CD4-positive, alpha-beta T cell treated with Interleukin-21 for 1 hour (primary cell): ENCODE results near the gene IL12RB2.
"Not testable (repeated sequence)": the region's sequence is repeated elsewhere in the genome, so short reads cannot be mapped to it uniquely, and the experiment has no call there.

Source experiments
- DNase-seq: peaks from one replicate; pipeline ENCODE4 v3.0.0-alpha.2; 2020

IL12RB2 gene

GRCh38 chr1:67401443-67401842, 93.8 kb downstream of the IL12RB2 start:
- no peak for DNase-seq

DNA sequence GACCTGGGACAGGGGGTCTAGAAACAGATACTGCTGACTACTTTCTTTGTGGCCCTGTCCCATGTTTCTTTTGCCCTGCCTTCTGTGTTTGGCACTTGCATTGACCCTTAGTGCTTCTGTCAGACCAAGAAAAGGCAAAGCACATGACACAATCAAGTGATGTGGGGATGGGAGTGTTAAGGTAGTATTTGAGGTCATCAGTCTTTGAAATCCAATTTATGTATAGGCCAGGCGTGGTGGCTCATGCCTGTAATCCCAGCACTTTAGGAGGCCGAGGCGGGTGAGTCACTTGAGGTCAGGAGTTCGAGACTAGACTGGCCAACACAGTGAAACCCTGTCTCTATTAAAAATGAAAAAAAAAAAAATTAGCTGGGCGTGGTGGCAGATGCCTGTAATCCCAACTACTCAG, 96.5 kb downstream of the IL12RB2 start:
- DNase-seq: no peak

- DNase-seq: no peak
Observed at GRCh38 chr1:67405473-67406245, 98.0 kb downstream of the IL12RB2 start.

- DNase-seq: no peak
Observed at GRCh38 chr1:67407498-67407897, 99.8 kb downstream of the IL12RB2 start.

GRCh38 chr1:67408148-67408547, 100.5 kb downstream of the IL12RB2 start:
- no peak for DNase-seq

DNA sequence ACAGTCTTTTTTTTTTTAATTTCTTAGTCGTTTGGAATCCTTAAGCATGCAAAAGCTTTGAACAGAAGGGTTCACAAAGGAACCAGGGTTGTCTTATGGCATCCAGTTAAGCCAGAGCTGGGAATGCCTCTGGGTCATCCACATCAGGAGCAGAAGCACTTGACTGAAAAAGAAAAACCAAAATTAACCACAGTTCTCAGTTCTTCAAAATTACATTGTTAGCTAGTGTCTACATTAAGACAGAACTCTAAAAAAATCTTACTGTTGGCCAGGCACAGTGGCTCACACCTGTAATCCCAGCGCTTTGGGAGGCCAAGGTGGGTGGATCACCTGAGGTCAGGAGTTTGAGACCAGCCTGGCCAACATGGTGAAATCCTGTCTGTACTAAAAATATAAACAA, 105.4 kb downstream of the IL12RB2 start:
- not testable (repeated sequence) for DNase-seq

DNA sequence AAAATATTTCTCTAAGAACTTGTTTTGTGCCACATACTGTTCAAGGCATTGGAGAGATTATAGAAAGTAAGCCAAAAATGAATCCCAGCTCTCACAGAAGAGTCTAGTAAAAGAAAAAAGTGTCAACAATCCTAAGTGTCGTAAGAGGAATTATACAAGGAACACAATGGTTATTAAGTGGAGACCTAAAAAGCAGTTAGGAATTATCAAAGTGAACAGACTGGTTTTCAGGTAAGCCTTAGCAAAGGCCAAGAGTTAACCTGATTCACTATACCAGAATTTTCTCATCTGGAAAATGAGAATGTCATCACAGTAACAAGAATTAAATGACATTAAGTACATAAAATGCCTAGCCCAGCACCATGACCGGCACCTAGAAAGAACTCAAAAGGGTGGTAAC, 106.9 kb downstream of the IL12RB2 start:
- DNase-seq: no peak

GRCh38 chr1:67415041-67415440, 107.4 kb downstream of the IL12RB2 start:
- DNase-seq: no peak

- not testable (repeated sequence) for DNase-seq
Observed at GRCh38 chr1:67417733-67418132, 110.1 kb downstream of the IL12RB2 start.

DNA sequence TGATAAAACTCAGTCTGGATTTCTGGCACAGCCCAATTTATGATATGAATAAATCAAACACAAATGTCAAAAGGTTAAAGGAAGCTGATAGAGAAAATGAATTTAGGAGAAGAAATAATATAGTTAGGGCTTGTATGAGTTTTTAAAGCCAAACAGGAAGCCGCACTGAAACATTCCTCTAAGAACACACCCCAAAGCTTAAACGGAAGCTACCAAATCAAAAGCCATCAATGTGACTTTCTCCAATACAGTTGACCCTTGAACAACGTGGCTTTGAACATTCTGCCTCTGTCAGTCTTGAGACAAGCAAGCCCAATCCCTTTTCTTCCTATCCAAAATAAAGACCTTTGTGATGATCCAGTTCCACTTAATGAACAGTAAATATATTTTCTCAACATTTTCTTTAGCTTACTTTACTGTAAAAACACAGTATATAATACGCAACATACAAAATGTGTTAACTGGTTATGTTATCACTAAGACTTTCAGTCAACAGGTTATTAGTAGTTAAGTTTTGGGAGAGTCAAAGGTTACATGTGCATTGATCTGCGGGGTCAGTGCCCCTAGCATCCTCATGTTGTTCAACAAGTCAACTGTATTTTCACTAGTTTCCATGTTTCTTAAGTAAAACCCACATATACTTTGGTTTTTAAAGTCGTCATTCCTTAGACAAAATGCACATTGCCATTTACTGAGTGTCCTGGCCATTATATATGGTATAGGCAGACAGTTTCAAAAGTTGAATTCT, 111.3 kb downstream of the IL12RB2 start:
- no peak for DNase-seq

GRCh38 chr1:67420835-67421492, 113.3 kb downstream of the IL12RB2 start:
- DNase-seq: no peak

DNA sequence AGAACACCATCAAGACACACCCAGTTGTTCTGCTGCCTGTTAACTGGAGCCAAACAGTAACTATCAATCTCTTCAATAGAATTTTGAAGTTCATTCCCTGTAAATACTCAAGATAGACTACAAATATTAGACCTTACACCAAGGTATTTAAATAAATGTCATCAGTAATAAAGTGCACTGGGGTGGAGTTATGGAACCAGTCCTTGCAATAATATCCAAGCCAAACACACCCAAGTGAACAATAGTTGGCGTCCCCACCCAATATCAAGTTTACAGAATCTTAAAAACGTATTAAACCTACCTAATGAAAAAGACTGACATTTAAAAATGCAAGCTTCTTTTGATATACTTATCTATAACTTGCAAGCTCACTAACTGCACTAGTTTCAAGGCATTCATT, 119.8 kb downstream of the IL12RB2 start:
- no peak for DNase-seq

GRCh38 chr1:67427947-67428346, 120.3 kb downstream of the IL12RB2 start:
- DNase-seq: no peak

DNA sequence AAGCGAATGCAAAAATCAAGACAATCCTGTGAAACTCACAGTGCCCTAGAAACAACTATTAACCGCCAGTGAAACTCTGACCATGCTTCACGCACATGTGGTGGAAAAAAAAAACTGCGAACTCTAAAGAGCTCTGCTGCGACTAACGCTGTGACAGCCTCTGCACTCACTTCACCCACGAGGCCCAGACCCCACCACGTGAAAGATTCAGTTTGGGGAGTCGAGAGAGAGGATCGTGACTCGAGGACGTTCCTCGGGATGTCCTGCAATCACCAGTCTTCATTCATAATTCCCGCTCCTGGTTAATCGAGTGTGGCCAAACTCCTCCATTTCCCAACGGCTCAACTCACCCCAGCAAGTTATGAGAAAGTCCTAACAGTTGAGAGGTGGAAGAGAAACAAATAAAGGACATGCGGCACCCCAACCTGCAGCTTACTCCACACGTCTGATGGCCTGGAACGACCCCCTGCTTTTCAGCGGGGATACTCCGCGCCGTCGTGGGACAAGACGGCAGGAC, 121.4 kb downstream of the IL12RB2 start:
- DNase-seq: peak; percentile 44

DNA sequence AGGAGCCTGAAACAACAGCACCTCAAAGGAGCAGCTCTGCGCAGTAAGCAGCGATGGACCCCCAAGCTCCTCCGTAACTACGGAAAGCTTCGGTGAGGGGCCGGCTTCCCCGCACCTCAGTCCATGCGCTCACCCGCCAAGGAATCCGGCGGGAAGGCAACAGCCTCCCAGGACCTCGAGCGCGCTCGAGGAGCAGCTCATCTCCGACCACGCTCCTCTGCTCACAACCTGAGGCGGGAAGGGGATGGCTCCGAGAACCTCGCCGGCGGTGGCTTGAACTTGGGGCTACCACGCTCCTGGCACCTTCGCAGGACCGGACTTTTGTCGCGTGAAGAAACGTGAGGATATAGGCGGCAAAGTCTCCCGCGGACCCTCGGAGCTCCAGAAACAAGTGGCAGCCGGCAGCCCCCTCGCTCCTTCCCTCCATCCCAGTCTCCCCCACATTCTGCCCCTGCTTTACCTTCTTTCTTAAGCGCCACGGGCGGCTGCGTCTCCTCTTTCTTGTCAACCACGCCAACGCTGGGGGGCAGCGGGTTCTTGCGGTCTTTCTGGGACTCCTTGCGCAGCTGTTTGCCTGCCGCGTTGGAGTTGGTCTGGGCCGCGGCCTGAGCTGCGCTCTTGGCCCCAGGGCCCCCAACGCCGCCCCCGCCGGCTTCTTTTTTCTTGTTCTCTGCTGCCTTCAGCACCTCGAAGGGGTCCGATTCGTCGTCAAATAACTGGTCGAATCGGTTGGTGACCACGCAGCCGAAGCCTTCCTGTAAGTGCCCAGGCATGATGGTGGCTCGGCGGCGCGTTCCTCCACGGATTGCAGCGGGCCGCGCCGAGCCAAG, 122.1 kb downstream of the IL12RB2 start:
- peak; percentile 23 for DNase-seq

DNA sequence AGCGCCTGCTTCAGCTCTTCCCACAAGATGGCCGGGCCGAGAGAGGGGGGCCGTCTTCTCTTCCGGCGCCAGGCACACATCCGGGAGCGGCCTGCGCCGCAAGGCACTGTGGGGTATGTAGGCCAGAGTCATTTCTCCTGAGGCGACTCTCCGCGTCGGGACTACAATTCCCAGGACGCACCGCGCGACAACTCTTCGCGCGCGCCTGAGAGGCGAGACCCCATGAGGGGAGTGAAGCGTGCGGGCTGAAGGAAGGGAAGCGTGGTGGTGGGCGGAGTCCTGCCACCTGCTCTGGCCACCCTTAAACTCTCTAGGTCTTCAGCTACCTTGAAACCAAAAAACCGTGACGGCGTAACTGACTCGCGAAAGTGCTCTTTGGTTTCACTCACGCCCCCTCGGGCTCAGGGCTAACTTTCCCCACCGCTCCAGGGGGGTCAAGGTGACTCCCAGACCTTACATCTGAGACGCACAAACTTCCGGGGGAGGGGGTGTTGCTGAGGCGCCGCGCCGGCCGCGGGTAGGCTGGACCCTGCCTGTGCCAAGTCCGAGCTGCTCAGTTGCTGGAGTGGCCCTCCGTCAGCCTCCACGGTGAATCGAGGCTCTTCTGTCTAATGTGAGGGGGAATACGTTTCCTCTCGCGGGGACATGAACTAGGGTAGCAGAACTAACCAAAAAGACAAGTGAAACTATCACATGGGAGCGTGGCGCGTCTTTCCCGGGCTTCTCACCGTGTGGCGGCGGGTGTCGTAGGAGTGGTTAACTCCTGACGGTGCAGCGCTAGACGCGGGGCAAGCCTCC, 122.9 kb downstream of the IL12RB2 start, which contains the start of gene SERBP1:
SERBP1 (minus strand) TSS at position 45 of the 798 bp plus-strand sequence. CDS start 102 bp downstream, outside the sequence.
- DNase-seq: peak; percentile 96

DNA sequence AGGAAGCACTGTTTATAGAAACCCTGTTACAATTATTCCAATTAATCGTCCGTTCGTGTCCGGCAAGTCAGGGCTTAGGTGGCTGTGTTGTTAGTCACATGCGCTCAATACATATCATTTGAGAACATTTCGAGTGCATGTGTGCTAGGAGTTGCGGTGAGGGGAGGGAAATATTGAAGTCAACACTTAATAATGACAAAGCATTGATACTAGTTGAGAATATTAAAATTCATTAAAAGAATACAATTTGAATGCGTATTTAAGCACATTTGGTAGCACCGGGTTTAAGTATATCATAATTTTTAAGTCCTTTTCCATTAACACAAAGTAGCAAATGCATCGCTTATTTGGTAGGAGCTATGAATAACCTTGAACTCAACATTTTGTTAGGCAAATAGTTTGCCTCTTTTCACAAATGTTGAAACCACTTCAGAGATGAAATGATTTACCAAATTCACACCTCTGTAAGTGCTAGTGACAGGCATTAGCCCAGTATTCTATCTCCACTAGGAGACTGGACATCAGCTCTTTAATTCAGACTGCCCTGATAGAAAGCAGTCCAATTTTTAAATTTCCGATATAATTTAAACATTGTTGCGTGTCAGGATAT, 123.6 kb downstream of the IL12RB2 start:
- no peak for DNase-seq

- DNase-seq: no peak
Observed at GRCh38 chr1:67431869-67432578, 124.4 kb downstream of the IL12RB2 start.

- DNase-seq: no peak
Observed at GRCh38 chr1:67432745-67433144, 125.1 kb downstream of the IL12RB2 start.

DNA sequence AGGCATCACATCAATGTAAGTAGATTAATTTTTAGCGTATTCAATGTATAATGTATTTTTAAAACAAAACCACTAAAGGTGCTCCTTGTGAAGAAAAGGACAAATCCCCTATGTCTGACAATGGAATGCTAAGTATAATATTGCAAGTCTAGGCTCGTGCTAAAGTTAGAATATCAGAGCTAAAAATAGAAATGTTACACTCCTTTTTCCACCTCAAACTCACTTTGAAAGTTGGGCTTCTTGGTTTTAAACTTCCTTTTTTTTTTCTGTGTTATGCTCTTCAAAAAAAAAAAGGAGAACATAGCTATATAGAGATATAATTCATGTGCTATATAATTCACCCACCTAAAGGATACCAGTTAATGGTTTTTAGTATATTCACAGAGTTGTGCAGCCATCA, 126.2 kb downstream of the IL12RB2 start:
- no peak for DNase-seq
